ENCODE data around the gene SYAP1.
"Not testable (repeated sequence)": the region's sequence is repeated elsewhere in the genome, so short reads cannot be mapped to it uniquely, and the experiment has no call there.

Gene SYAP1

DNA sequence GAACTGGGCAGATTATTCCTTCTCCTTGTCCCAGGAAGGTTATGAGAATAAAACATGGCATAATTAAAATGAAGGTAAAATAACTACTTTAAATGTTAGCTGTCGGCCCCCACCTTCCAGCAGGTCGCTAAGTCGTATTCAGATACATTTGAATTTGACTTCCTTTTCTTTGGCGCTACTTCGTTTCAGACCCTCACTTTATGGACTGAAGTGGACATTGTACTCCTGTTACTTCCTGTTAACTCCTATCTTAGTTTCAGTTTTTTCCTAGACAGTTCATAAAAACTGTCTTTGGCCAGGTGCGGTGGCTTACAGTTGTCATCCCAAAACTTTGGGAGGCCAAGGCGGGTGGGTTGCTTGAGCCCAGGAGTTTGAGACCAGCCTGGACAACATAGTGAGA, 5.7 kb downstream of the SYAP1 start:
- DNase-seq: no peak

DNA sequence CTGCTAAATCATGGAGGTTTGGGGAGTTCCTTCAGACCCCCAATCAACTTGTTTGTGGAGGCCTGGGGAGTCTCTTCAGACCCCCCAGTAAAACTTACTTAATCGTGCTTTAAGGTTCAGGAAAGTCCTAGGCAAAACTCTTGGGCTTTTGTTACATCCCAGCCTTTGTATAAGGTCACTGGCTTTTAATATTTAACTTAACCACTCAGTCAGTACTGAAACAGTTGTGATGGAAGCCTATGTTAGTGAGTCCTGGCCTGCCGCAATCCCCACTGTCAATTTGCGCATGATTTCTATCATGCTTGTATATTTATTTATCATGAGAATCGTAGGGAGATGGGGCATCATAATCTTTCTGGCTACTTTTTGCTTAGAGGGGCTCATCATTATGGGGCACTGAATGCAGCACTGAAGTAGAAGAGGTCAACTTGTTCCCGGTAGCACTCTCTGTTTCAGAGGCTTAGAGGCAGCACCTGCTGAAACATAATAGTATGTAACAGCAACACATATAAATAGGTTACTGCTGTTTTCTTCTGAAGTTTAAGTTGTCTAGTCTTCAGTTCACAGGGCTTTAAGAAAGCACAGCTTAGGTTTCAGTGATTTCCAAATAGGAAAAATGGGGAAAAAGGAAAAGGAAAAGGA, 7.1 kb downstream of the SYAP1 start:
- not testable (repeated sequence) for DNase-seq

DNA sequence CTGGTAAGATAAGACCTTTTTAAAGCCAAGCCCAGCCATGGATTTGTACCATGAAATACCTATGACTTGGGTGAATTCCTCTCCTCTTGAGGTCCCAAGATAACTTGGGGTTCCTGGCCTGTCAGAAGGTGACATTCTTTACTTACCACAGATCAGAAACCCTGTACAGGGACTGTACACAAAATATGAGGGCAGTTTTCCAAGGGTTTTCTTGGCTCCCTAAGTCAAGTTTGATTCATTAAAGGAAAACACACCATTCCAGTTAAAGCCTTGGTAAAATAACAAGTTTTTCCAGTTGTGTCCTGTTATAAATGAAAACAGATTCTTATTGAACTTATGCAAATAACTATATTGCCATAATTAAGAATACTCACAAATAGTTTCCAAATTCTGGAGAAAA, 8.2 kb downstream of the SYAP1 start:
- no peak for DNase-seq

DNA sequence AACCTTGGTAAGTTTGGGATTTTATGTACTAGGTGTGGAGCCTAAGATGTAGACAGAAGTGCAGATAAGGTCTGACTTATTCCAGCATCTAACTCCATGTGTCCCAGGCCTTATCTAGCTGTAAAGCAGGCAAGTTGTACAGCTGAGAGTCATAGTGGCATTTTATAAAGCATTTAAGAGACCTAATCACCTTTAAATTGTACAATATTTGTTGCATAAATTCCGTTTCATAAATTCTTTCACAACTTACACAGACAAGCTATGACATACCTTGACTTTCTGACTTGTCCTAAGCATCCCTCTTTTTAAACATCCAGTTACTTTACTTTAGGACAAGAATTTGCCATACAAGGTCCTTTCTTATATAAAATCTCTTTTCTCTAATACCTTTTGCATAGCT, 11.0 kb downstream of the SYAP1 start:
- DNase-seq: no peak

DNA sequence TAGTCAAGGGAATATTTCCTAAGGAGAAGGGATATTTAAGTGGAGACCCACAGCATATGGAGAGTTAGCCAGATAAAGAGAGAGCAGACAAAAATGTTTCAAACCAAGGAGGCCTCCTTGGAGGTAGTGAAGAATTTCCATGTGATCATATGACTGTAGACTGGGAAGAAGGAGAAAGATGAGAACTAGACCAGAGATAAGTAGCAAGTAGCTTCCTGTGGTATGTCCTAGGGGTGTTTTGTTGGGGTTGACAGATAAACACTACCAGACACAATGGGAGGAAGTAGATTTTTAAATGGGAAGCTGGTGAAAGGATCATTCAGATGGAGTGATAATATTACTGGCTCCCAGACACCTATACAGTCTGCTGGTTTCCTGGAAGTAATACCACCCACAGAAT, 13.6 kb downstream of the SYAP1 start:
- no peak for DNase-seq

DNA sequence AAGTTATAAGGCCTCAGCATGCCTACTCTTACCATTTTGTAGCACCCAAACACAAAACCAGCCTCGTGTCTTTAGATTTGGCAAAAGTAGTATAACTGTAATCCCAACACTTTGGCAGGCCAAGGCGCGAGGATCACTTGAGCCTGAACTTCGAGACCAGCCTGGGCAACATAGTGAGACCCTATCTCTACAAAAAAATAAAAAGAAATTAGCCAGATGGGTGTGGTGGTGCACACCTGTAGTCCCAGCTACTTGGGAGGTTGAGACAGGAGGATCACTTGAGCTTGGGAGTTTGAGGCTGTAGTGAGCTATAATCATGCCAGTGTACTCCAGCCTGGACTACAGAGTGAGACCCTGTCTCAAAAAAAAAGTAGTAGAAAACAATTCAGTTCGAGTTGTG, 17.6 kb downstream of the SYAP1 start:
- DNase-seq: no peak

DNA sequence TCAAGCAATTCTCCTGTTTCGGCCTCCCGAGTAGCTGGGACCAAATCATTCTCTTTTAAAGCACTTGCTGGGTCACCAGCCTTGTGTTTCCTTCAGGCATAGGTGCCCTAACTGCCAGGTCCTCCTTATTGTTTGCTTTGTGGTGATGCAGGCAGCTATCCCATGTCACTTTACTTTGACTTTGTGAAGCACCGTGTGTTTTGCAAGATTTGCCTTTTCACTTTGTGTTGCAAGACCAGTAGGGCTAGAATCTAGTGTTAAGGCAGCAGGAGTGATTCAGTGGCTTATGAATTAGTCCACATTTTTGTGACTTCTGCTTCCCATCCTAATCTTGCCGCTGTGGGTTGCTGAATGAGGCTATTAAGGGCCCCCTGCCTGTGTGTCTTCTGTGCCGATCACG, 20.2 kb downstream of the SYAP1 start:
- no peak for DNase-seq

DNA sequence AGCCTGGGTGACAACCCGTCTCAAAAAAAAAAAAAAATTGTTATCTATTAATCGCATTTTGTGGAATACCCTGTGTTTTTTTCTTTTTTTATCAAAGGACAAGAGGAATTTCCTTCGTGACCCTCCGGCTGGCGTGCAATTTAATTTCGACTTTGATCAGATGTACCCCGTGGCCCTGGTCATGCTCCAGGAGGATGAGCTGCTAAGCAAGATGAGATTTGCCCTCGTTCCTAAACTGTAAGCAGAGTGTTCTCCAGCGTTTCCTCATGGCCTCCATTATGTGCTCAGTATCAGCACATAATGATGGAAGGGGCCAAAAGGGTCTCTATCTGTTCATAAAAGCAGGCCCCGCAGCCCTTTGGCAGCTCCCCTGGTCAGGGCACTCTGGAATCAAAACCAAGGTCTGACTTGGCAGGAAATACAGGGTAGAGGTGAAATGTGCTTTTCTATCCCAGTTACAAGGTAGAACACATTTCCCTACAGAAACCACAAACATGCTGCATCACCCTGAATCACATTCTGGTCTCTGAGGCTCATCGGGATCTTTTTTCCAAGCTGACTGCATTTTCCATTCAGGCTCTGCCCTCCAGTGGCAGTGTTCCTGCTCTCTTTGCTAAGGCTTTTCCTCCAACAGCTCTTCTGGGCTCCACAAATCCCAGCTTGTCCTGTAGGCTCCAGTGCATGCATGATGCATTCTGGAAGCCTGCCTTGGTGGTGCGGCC, 24.4 kb downstream of the SYAP1 start:
- no peak for DNase-seq

DNA sequence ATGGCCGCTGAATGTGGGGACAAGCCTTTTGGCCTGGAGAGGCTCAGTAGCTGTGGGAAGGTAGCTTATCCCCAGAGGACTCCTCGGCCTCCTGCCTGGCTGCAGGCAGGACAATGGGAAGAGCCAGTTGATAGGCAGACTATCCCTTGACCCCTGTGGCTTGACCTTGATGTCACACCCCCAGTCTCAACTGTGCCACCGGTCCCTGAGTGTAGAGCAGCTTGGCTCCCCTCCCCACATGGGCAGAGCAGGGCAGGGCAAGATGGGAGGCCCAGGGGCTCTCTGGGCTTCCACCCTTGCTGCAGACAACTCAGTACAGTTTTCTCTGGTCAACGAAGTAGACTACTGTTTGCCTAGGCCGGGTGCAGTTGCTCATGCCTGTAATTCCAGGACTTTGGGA, 25.7 kb downstream of the SYAP1 start:
- DNase-seq: no peak

DNA sequence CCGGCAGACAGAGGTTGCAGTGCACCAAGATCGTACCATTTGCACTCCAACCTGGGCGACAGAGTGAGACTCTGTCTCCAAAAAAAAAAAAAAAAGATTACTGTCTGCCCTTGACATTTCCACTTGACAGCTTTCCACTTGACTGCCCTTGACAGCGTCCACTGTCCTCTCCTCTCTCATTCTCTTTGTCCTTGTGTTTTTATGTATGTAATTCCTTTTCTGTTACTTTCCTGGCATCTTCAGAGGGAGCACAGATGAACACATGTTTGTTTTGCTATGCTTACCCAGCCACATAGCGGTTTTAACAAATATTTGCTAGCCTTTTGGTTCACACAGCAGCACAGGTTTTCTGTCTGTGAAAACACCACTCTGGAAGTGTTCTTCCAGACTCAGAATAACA, 26.2 kb downstream of the SYAP1 start:
- DNase-seq: no peak

DNA sequence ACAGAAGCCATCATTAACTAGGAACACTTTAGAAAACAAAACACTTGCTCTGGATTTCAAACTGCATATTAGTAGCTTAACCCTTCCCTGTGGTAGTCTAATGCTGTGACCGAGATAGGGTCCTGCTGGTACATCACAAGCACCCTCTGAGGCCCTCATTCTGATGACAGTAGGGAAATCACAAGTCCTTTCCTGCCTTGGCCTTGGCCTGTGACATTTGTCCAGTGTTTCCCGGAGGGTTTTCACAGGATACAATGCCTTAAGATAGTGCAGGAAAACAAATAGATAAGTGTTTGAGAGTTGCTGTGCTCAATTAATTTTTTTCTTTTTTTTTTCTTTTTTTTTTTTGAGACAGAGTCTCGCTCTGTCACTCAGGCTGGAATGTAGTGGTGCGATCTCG, 29.0 kb downstream of the SYAP1 start:
- no peak for DNase-seq

DNA sequence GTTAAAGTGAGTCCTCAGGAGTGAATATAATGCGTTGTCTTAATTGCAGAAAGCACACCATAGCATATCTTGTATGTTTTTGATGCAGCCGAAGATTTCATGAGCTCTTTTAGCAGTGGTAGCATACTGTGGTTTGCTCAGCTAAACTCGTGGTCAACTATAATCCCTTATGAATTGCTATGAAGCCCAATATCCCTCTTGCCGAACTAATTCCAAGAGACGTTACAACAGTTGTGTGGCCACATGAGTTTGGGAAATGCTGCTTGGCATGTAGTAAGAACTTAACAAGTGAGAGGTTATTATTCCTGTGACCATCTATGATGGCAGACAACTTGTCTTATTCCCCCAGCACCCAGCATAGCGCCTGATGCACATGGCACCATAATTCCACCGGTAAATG, 30.7 kb downstream of the SYAP1 start:
- DNase-seq: no peak

DNA sequence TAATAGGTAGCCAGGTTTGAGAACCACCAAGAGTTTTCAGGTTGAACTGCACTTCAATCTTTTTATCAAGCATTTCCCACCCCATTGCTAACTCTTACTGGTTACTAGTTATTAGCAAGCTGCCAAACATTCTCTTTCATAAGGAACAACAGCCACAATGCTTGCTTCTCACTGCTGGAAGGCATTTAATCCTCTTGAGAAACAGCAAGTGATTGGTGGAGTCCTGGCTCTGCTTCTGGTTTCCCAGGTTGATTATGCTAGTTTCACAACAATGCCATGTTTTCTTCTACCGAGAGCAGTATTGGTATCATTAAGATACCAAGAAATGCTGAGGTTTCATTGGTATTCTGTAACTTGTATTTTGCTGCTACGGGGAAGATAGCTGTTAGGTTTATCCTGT, 34.6 kb downstream of the SYAP1 start:
- DNase-seq: no peak

DNA sequence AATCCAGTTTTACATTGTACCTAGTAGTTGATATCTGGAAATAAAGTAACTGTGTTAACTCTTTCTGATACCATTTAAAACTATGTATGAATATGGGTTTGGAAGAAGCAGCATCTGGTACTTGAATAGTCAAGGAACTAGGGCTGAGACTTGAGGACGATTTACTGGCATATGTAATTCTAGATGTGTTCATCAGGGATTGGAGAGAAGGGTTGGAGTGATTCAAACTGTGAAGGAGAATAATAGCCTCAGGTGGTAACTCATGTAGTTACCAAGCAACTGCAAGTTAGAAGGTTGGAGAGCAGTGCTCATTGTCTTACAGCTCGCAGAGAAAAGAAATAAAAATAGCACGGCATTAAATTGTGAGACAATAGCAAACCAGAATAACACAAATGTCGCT, 37.3 kb downstream of the SYAP1 start:
- no peak for DNase-seq

DNA sequence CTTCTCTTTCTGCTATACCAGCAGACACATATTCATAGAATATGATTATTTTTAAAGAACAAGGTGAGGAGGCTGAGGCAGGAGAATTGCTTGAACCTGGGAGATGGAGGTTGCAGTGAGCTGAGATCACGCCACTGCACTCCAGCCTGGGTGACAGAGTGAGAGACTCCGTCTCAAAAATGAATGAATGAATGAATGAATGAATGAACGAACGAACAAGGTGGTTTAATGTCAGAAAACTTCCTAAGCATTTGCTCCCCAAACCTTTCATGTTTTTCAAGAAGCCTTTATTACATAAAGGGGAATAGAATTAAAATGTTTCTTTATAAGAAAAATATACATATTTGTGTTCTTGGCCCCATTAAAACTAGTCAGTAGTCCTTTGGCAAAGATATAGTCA, 42.1 kb downstream of the SYAP1 start:
- DNase-seq: not testable (repeated sequence)

DNA sequence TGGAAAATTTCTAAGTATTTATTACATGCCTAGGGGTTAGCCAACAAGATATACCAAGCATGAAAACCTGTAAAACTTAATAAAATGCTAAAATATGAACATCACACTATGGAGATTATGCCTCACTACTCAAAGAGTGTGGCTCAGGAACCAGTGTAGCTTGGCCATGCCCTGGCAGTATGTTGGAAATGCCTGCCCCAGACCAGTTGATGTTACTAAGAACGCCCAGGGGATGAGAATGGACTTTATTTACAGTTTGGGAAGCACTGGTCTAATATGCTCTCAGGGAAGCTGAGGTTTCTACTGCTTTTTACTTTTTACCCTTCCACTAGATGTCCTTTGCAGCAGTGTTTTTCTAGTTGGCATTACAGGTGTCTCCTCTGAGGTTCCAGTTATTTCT, 43.2 kb downstream of the SYAP1 start:
- no peak for DNase-seq

DNA sequence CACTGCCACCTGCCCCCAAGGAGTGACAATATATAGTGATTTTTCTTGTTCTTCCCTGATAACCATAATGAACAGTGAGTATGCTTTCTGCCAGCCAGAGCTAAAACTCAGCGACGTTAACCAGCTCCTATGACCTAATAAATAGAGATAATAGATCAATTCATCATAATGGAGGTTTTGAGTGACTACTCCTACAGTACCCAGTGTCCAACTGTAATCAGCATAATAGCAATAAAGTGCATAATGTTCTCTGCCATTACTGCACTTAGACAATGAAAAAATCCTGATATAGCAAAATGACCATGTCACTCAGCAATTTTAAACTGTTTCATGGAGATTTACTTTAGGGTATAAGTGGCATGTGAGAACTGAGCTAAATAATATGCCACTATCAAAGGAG, 46.2 kb downstream of the SYAP1 start:
- no peak for DNase-seq

DNA sequence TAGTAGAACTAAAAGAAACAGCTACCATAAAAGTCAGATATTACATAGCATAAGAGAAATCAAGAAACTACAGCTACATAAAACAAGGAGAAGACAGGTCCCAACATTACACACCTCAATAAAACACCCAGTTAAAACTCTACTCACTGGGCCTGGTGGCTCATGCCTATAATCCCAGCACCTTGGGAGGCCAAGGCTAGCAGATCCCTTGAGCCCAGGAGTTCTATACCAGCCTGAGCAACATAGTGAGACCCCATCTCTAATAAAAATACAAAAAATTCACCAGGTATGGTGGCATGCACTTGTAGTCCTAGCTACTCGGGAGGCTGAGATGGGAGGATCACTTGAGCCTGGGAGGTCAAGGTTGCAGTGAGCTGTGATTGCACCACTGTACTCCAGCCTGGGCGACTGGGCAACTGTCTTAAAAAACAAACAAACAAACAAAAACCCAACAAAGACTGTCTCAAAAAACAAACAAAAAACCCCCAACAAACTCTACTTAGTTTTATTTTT, 51.6 kb downstream of the SYAP1 start:
- no peak for DNase-seq

DNA sequence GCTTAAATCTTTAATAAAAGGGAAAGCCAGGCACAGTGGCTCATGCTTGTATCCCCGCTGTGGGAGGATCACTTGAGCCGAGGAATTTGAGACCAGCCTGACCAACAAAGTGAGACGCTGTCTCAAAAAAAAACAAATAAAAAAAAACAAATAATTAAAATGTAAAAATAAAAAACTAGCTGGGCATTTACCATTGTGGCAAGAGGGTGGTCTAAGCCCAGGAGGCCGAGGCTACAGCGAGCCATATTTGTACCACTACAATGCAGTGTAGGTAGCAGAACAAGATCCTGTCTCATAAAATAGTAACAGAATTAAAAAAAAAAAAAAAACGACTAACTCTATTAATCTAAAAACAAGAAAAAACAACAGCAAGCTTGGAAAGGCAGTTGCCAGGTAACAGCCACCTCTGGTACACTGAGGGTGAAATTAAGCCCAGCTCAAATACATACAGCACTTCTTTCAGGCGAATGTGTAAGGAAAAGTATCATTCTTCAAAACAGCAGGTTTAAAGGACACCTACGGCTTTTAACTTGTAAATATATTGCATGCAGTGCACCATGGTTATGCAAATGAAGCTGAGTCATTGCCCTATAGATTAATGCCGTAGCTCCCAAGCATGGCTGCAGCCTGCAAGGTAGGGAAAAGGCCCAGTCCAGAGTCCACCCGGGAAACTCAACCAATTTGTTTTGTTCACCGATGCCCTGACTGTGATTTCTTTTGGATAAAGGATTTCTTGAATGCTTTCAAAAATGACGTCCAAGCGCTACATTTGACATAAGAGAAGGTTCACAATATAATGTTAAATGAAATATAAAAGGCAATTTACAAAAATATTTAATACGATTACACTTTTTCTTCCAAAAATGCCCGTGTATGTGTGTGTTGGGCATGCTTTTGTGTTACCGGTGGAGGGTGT, 52.3 kb downstream of the SYAP1 start:
- DNase-seq: no peak

DNA sequence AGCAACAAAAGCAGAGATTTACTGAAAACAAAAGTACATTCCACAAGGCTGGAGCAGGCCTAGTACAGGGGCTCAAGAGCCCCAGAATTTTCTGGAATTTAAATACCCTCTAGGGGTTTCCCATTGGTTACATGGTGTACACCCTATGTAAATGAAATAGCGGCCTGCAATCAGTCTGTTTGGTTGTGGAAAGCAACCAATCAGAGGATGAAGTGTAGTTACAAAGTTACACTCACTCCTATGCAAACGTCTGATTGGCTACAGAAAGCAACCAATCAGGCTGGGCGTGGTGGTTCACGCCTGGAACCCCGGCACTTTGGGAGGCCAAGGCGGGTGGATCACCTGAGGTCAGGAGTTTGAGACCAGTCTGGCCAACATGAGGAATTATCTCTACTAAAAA, 53.0 kb downstream of the SYAP1 start:
- DNase-seq: no peak

DNA sequence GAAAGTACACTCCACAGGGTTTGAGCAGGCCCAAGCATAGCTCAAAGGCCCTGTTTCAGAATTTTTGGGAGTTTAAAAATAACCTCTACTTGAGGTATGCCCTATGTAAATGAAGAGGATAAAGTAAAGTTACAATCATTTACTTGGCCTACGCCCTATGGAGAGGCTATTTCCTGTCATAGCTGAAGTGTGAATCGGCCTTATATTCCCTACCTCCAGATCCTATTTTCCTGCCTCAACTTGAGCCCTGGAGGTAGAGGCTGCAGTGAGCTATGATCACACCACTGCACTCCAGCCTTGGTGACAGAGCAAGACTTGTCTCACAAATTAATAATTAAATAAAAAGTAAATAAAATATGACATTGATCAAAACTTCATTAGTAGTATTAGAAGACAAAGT, 55.3 kb downstream of the SYAP1 start:
- no peak for DNase-seq

DNA sequence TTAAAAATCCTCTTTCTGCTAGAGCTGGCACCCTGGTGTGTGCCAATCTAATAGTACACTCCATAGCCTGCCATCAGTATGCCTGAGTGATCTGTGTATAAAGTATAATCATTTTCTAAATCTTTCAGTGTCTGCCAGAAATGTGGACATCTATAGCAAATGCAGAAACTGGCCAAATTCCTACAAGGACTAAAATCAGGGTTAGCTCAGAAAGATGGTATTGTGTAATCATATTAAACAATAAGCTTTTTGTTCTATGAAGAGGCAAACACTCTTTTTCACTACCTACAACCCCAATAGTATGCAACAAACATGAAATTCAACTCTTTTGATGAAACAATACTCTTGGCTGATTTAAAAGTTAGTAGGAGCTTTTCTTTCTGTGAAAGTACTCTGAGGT, 59.1 kb downstream of the SYAP1 start:
- DNase-seq: no peak

DNA sequence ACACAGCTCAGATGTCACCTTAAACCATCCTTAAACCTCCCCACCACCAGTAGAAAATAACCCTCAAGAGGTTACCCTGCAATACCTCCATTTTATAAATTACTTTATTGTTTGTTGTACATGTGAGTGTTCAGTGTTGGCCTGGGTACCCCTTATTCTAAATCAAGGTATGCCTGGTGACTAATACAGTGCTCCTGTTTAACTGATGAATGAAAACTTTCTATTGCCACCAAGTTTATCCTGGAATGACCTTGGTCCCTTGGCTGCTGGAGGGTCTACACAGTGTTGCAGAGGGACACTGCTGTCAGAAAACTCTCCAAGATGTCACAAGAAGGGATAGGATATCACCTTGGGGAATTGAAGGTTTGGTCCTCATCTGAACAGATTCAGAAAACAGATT, 59.6 kb downstream of the SYAP1 start:
- DNase-seq: no peak

DNA sequence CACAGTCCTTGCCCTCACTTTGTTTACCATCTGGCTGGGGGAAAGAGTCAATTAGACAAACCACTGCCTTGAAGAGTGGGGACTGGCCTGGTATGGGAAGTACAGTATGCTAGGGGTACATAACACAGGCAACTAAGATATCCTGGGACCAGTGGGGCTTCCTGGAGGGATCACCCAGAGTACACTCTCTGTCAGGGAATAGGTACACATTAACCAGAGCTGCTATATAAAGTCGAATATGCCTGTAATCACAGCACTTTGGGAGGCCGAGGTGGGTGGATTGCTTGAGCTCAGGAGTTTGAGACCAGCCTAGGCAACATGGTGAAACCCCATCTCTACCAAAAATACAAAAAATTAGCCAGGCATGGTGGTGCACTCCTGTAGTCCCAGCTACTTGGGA, 60.4 kb downstream of the SYAP1 start:
- not testable (repeated sequence) for DNase-seq
